AG09319 (cell line): Measurements from ENCODE around the gene RAP1GAP2.
"Not testable (repeated sequence)": the region's sequence is repeated elsewhere in the genome, so short reads cannot be mapped to it uniquely, and the experiment has no call there.

Source experiments
- DNase-seq: peaks from one replicate; pipeline ENCODE4 v3.0.0-alpha.2; 2010; ENCODE audit warnings: low read depth; ENCODE audit errors: extremely low read depth
- CTCF ChIP-seq: IDR thresholded peaks from 2 replicates; pipeline ENCODE4 v1.5.1; 2011; ENCODE audit warnings: low read depth, mild to moderate bottlenecking, inconsistent platforms, low read length, moderate library complexity

RAP1GAP2 gene

GRCh38 chr17:2780256-2780655 is 16.0 kb upstream of the RAP1GAP2 start:
- DNase-seq: no peak
- no peak for TF ChIP-seq CTCF

GRCh38 chr17:2780931-2781454 is 15.2 kb upstream of the RAP1GAP2 start:
- TF ChIP-seq CTCF: no peak
- DNase-seq: no peak

- not testable (repeated sequence) for DNase-seq
Measured at GRCh38 chr17:2781598-2781997, 14.6 kb upstream of the RAP1GAP2 start.

GRCh38 chr17:2782055-2782454 is 14.2 kb upstream of the RAP1GAP2 start:
- TF ChIP-seq CTCF: no peak
- DNase-seq: no peak

GRCh38 chr17:2783310-2784030 is 12.8 kb upstream of the RAP1GAP2 start:
- no peak for TF ChIP-seq CTCF
- no peak for DNase-seq

GRCh38 chr17:2784864-2785263 is 11.4 kb upstream of the RAP1GAP2 start:
- TF ChIP-seq CTCF: no peak
- DNase-seq: no peak

- not testable (repeated sequence) for DNase-seq
Measured at GRCh38 chr17:2785376-2785775, 10.9 kb upstream of the RAP1GAP2 start.

GRCh38 chr17:2786176-2786881 is 9.9 kb upstream of the RAP1GAP2 start:
- TF ChIP-seq CTCF: peak; percentile 82
- peak; percentile 18 for DNase-seq
